ENCODE data around the gene TIMM13. TPM values are rescaled to one million over a fixed set of nuclear protein-coding genes. Genes with fewer than 3 reads are reported as not detected.
A peak's percentile ranks its signal among the peaks of the same experiment; 100 is the strongest.

TIMM13 gene
- total and polyA plus RNA-seq, 9 of the 15 experiments (the other 6 are each of a cell fraction or from before 2014, with no cell fraction given) = 17.6 to 215 (median 71.8) TPM

- Histone ChIP-seq H3K27ac (ENCODE audit: extremely low read depth, low read depth, low read length) (no peak overlapping the region), H3K4me1 (replicated peaks in 1 of 2; ENCODE audit: control insufficient read depth in 2 of 2, insufficient read depth in 2 of 2, low read length in 2 of 2) (peaks cover 5 to 48% of the 10 kb centered on the region in 2 experiments; a peak in 3 of 5 replicates), H4K20me1 (replicated peaks; ENCODE audit: control insufficient read depth, insufficient read depth, low read length) (peaks cover 29% of the 10 kb centered on the region; the same call in 1 of the 2 replicates), H3K4me2 (ENCODE audit: insufficient read depth, low read length) (no peak overlapping the region), H3K9ac (ENCODE audit: insufficient read depth in 1 of 2, low read depth in 2 of 2, low read length in 2 of 2) (no peak overlapping the region; a peak in 1 of 4 replicates), H3K9me3 (replicated peaks; ENCODE audit: control insufficient read depth, insufficient read depth, low read depth, low read length) (no peaks in the 10 kb centered on the region), H3K9me1 (ENCODE audit: control insufficient read depth, insufficient read depth, low read length) (peaks cover 17% of the 10 kb centered on the region), H3K36me3 (ENCODE audit: control insufficient read depth, insufficient read depth, low read length) (peaks cover 42% of the 10 kb centered on the region; the same call in 1 of the 3 replicates), H3K79me2 (ENCODE audit: control insufficient read depth, insufficient read depth, low read length) (peaks cover 81% of the 10 kb centered on the region), H3K4me3 (no peak overlapping the region), H3K27me3 (ENCODE audit: control insufficient read depth in 2 of 2, insufficient read depth in 2 of 2, low read length in 2 of 2) (no peaks in the 10 kb centered on the region), H2AFZ (ENCODE audit: low read depth, low read length) (no peak overlapping the region)
- ChIA-PET CTCF (ENCODE audit: low intra/inter-chr PET ratio) (no interaction called here), POLR2A (interaction anchor here (0.6 to 4.4 kb wide), 7 partner anchors 9 to 144 kb away, joined by 3 to 20 read pairs (median 4); partner anchors contain the start of gene GADD45B)
- 95% methylated on average over 17 of the region's 19 CpGs for WGBS (ENCODE audit: insufficient coverage, low coverage, missing lambda C conversion rate)
- intact Hi-C loops (cut with micrococcal nuclease) (no loop called here), in situ Hi-C loops (cut with MboI) (no loop called here)
- TF ChIP-seq SMAD3 (CRISPR knock-in tag; conservative IDR thresholded peaks at IDR 0.05) (no peak), RBFOX2 (IDR thresholded peaks at IDR 0.05; ENCODE audit: low read depth, low read length) (peak; percentile 34; the same call in 1 of the 2 replicates)
- ATAC-seq (no peak), FAIRE-seq (no peak), DNase-seq (ENCODE audit: extremely low read depth in 1 of 4, low spot score in 3 of 4) (no peak)
- BruUV-seq (replicated peaks) = no TSS peak
These were observed 26.1 kb upstream of the TIMM13 start for GRCh38 chr19:2453431-2454025.

- H3K4me2 ChIP-seq (ENCODE audit: insufficient read depth, low read length) = no peak overlapping the region
- FAIRE-seq (no peak), DNase-seq (ENCODE audit: extremely low read depth in 1 of 4, low spot score in 3 of 4) (no peak), ATAC-seq (no peak)
- peaks cover 17% of the 10 kb centered on the region for H3K9me1 ChIP-seq (ENCODE audit: control insufficient read depth, insufficient read depth, low read length)
- peaks cover 91% of the 10 kb centered on the region for H3K79me2 ChIP-seq (ENCODE audit: control insufficient read depth, insufficient read depth, low read length)
- TF ChIP-seq POLR2G (IDR thresholded peaks at IDR 0.05; ENCODE audit: low read depth, low read length) (0 out of 2 replicates have a peak, but pooled peaks have one; percentile 32), HES1 (IDR thresholded peaks at IDR 0.05; ENCODE audit: low read depth) (no peak), TAL1 (IDR thresholded peaks at IDR 0.05) (no peak)
- peak overlapping the region in 1 of 2 experiments; percentile 52; a peak in 1 of 4 replicates for H3K9ac ChIP-seq (ENCODE audit: insufficient read depth in 1 of 2, low read depth in 2 of 2, low read length in 2 of 2)
- peaks cover 54% of the 10 kb centered on the region; the same call in 1 of the 3 replicates for H3K36me3 ChIP-seq (ENCODE audit: control insufficient read depth, insufficient read depth, low read length)
- no peaks in the 10 kb centered on the region for H3K9me3 ChIP-seq (replicated peaks; ENCODE audit: control insufficient read depth, insufficient read depth, low read depth, low read length)
- H3K4me3 ChIP-seq = no peak overlapping the region
- POLR2A ChIA-PET = no interaction called here
- H3K4me1 ChIP-seq (replicated peaks in 1 of 2; ENCODE audit: control insufficient read depth in 2 of 2, insufficient read depth in 2 of 2, low read length in 2 of 2) = peaks cover 5 to 51% of the 10 kb centered on the region in 2 experiments; a peak in 3 of 5 replicates
- no peak overlapping the region for H3K27ac ChIP-seq (ENCODE audit: extremely low read depth, low read depth, low read length)
- H2AFZ ChIP-seq (ENCODE audit: low read depth, low read length) = no peak overlapping the region
- WGBS (ENCODE audit: insufficient coverage, low coverage, missing lambda C conversion rate) = 95% methylated on average over 13 of the region's 18 CpGs
- in situ Hi-C loops (cut with MboI) = no loop called here
- no peaks in the 10 kb centered on the region for H3K27me3 ChIP-seq (ENCODE audit: control insufficient read depth in 2 of 2, insufficient read depth in 2 of 2, low read length in 2 of 2)
- no TSS peak for BruUV-seq (replicated peaks)
- intact Hi-C loops (cut with micrococcal nuclease) = no loop called here
- CTCF ChIA-PET (ENCODE audit: low intra/inter-chr PET ratio) = no interaction called here
- H4K20me1 ChIP-seq (replicated peaks; ENCODE audit: control insufficient read depth, insufficient read depth, low read length) = peaks cover 29% of the 10 kb centered on the region; the same call in 1 of the 2 replicates
These were observed 24.4 kb upstream of the TIMM13 start for GRCh38 chr19:2451741-2452140.

Data from K562 (cell line).